Upper lobe of left lung (tissue), 6 donors: ENCODE results near the gene TEX22. TPM values are rescaled to one million over a fixed set of nuclear protein-coding genes. Genes with fewer than 3 reads are reported as not detected.

ENCODE experiments used
- ATAC-seq, 2 donors: fragments of 200-7000 bp; cut with Tn5 transposase; one replicate each; pipeline ENCODE4 v1.9.1; 2022; ENCODE audit warnings: mild to moderate bottlenecking in 2 of 2, moderate library complexity in 2 of 2; ENCODE audit not compliant: low FRiP score in 2 of 2
- DNase-seq, 2 donors: peaks; one replicate each; pipeline ENCODE4 v3.0.0-alpha.2; 2019 to 2020
- H3K27ac ChIP-seq, 4 donors: fragments of 200-600 bp; sonication (generic); one replicate each; pipeline ENCODE4 v1.5.1; 2016 to 2019
- H3K27me3 ChIP-seq, 4 donors: fragments of 200-600 bp; sonication (generic); one replicate each; pipeline ENCODE4 v1.5.1; 2017 to 2019
- H3K36me3 ChIP-seq, 4 donors: fragments of 200-600 bp; sonication (generic); one replicate each; pipeline ENCODE4 v1.5.1; 2016 to 2019
- H3K4me1 ChIP-seq, 4 donors: fragments of 200-600 bp; sonication (generic); one replicate each; pipeline ENCODE4 v1.5.1; 2018 to 2019
- H3K4me3 ChIP-seq, 4 donors: fragments of 200-600 bp; sonication (generic); one replicate each; pipeline ENCODE4 v1.5.1; 2017 to 2019; ENCODE audit warnings: mild to moderate bottlenecking in 2 of 4, moderate library complexity in 1 of 4
- H3K9me3 ChIP-seq, 4 donors: fragments of 200-600 bp; sonication (generic); one replicate each; pipeline ENCODE4 v1.5.1; 2018 to 2019
- EP300 ChIP-seq, 4 donors: sonication (generic); formaldehyde crosslinking; IDR thresholded peaks; one replicate each; pipeline ENCODE4 v1.5.1; 2017; ENCODE audit warnings: antibody characterized with exemption in 4 of 4, control low read depth in 2 of 4
- POLR2A ChIP-seq, 4 donors: fragments of 450-650 bp; IDR thresholded peaks; one replicate each; pipeline ENCODE4 v1.5.1; 2016 to 2017; ENCODE audit warnings: antibody characterized with exemption in 4 of 4, mild to moderate bottlenecking in 2 of 4
- POLR2AphosphoS5 ChIP-seq, 2 donors: sonication (generic); formaldehyde crosslinking; IDR thresholded peaks; one replicate each; pipeline ENCODE4 v1.5.1; 2017; ENCODE audit warnings: antibody characterized with exemption in 2 of 2
- WGBS, 2 donors: methylation state at CpG; one replicate each; pipeline ENCODE4 v1.1.5; 2017 to 2018; 5-methylcytosine and 5-hydroxymethylcytosine counted together
- total RNA-seq, 6 donors: library from RNA; depleted of rRNA in 4 of 6; stranded (reverse); fragments of >200 nt in 4 of 6; gene quantifications; one replicate each; pipeline versions ENCODE4 v1.1.0 to v1.2.1, GENCODE V29; 2016 to 2021
- TF ChIP-seq, protein P1 (sequence below), 6 experiments: fragments of 450-650 bp in 4 of 6; fragments of 200-600 bp in 2 of 6; sonication (generic) in 2 of 6; IDR thresholded peaks; one replicate each; pipeline ENCODE4 v1.5.1; 2016 to 2019; ENCODE audit warnings: antibody characterized with exemption in 6 of 6
- donor health status: DM: no; HTN: no; CAD: no; lungs with moderate emphysema.
- donor health status: DM: no; HTN: yes; CAD: no; lungs with severe emphysema.

TEX22 gene
- total RNA-seq, 6 donors from 2014 or later = 1.2 to 2.1 (median 1.9) TPM; not detected in 3

DNA sequence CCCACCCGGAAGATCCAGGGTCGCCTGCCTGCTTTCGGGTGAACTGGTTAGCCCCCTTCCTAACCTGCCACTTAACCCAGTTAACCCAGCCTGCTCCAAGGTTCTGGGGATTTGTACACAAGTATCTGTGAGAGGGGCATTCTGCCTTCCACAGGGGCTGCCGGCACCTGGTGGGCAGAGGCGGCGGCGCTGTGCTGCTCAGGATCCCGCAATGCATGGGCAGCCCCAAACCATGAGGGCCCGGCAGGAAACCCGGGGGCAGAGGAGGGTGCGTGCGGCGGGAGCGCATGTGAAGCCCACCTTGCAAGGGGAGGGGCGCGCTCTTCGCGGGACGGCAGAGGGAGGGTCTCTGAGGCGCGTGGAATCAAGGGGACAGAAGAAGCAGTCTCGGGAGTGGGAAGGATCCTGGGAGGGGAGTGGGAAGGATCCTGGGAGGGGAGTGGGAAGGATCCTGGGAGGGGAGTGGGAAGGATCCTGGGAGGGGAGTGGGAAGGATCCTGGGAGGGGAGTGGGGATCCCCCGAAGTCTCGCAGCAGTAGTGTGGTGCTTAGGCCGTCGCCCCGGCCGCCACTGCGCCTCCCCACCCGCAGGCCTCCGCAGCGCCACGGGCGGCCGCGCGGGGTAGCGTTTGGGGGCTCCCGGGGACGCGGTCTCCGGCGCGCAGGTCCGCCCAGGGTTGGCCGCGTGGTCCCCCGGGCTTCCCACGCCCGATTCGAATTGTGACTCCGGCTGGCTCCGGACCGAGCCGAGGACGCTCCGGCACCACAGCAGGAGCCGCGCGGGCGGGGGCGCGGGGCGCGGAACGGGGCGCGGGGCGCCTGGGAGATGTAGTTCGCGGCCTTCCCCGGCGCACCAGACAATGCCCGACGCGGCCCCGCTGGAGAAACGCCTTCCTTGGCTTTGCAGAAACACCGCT is 16.4 kb downstream of the TEX22 start:
- TF ChIP-seq EP300 (IDR thresholded peaks at IDR 0.05) (no peak), POLR2A (IDR thresholded peaks at IDR 0.05) (no peak), POLR2AphosphoS5 (IDR thresholded peaks at IDR 0.05) (no peak)
- TF ChIP-seq, protein P1, sequence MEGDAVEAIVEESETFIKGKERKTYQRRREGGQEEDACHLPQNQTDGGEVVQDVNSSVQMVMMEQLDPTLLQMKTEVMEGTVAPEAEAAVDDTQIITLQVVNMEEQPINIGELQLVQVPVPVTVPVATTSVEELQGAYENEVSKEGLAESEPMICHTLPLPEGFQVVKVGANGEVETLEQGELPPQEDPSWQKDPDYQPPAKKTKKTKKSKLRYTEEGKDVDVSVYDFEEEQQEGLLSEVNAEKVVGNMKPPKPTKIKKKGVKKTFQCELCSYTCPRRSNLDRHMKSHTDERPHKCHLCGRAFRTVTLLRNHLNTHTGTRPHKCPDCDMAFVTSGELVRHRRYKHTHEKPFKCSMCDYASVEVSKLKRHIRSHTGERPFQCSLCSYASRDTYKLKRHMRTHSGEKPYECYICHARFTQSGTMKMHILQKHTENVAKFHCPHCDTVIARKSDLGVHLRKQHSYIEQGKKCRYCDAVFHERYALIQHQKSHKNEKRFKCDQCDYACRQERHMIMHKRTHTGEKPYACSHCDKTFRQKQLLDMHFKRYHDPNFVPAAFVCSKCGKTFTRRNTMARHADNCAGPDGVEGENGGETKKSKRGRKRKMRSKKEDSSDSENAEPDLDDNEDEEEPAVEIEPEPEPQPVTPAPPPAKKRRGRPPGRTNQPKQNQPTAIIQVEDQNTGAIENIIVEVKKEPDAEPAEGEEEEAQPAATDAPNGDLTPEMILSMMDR (IDR thresholded peaks at IDR 0.05) = peak; percentile 88 to 95 (median 93)
- DNase-seq (peak; percentile 57 to 95), ATAC-seq (peak; percentile 71 to 91)
- no peaks in the 10 kb centered on the region for H3K9me3 ChIP-seq
- H3K4me3 ChIP-seq = peak overlapping the region; percentile 42 to 64 (median 60)
- peaks cover 25 to 38% (median 27%) of the 10 kb centered on the region in 4 donors for H3K4me1 ChIP-seq
- H3K27ac ChIP-seq = peak overlapping the region; percentile 1 to 82 (median 42)
- WGBS, 2 donors = 13 to 18% methylated on average over 30 to 53 of the region's 79 CpGs
- no peaks in the 10 kb centered on the region for H3K36me3 ChIP-seq
- H3K27me3 ChIP-seq = peaks cover 0 to 12% (median 7%) of the 10 kb centered on the region in 4 donors

DNA sequence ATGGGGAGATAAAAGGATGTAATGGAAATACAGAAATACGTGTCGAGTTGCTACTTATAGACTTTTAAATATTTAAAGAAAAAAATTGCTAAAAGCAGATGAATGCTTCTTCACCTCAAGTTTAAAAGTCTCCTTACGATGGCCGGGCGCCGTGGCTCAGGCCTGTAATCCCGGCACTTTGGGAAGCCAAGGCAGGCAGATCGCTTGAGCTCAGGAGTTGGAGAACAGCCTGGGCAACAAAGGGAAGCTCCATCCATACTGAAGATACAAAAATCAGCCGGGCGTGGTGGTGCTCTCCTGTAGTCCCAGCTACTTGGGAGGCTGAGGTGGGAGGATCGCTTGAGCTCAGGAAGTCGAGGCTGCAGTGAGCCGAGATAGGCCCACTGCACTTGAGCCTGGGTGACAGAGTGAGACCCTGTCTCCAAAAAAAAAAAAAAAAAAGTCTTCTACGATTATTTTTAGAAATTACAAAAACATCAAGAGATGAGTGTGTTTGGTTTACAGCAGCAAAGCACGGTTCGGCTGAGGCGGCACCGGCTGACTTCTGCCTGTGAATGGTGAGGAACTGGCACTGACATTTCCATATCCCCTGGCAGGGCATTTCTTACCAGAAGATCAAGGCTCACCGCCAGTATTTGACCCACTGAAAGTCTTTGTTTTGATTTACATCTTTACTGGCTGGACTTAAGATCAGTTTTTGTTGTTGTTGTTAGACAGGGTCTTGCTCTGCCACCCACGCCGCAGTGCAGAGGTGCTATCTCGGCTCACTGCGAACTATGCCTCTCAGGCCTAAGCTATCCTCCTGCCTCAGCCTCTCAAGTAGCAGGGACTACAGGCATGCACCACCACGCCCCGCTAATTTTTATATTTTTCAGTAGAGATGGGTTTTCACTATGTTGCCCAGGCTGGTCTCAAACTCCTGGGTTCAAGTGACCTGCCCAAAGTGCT is 17.4 kb downstream of the TEX22 start:
- H3K27me3 ChIP-seq = peaks cover 0 to 12% (median 5%) of the 10 kb centered on the region in 4 donors
- peaks cover 26 to 42% (median 29%) of the 10 kb centered on the region in 4 donors for H3K4me1 ChIP-seq
- ATAC-seq (no peak), DNase-seq (peak in 1 of 2 donors; percentile 65)
- peak overlapping the region in 1 of 4 donors; percentile 82 for H3K27ac ChIP-seq
- no peaks in the 10 kb centered on the region for H3K9me3 ChIP-seq
- H3K36me3 ChIP-seq = no peaks in the 10 kb centered on the region
- H3K4me3 ChIP-seq = peak overlapping the region in 3 of 4 donors; percentile 60 to 64 (median 61)
- 90 to 94% methylated on average over 25 of the region's 25 CpGs for WGBS, 2 donors
- TF ChIP-seq POLR2A (IDR thresholded peaks at IDR 0.05) (no peak), EP300 (IDR thresholded peaks at IDR 0.05) (no peak), POLR2AphosphoS5 (IDR thresholded peaks at IDR 0.05) (no peak)
- TF ChIP-seq, protein P1 (IDR thresholded peaks at IDR 0.05) = no peak

DNA sequence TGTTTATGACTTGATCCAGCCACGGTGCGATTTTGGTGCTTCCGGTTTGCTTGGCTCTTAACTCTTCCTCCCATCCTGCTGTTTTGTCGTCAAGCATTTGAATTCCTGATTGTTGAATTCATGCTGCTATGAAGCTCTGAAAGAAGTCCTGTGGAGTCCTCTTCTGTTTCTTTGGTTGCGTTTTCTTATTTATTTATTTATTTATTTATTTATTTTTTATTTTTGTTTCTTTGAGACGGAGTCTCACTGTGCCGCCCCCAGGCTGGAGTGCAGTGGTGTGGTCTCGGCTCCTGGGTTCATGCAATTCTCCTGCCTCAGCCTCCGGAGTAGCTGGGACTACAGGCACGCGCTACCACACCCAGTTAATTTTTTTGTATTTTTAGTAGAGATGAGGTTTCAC is 18.3 kb downstream of the TEX22 start:
- DNase-seq = no peak
- Histone ChIP-seq H3K27me3 (peaks cover 0 to 6% (median 3%) of the 10 kb centered on the region in 4 donors), H3K27ac (no peak overlapping the region), H3K4me3 (no peak overlapping the region), H3K9me3 (no peaks in the 10 kb centered on the region), H3K4me1 (peaks cover 26 to 42% (median 30%) of the 10 kb centered on the region in 4 donors), H3K36me3 (no peaks in the 10 kb centered on the region)
- TF ChIP-seq POLR2A (IDR thresholded peaks at IDR 0.05) = no peak
- no peak for TF ChIP-seq EP300 (IDR thresholded peaks at IDR 0.05)
- TF ChIP-seq, protein P1 (IDR thresholded peaks at IDR 0.05) = no peak
- TF ChIP-seq POLR2AphosphoS5 (IDR thresholded peaks at IDR 0.05) = no peak
- WGBS, 2 donors = 97% methylated on average over 11 of the region's 11 CpGs
- no peak for ATAC-seq

DNA sequence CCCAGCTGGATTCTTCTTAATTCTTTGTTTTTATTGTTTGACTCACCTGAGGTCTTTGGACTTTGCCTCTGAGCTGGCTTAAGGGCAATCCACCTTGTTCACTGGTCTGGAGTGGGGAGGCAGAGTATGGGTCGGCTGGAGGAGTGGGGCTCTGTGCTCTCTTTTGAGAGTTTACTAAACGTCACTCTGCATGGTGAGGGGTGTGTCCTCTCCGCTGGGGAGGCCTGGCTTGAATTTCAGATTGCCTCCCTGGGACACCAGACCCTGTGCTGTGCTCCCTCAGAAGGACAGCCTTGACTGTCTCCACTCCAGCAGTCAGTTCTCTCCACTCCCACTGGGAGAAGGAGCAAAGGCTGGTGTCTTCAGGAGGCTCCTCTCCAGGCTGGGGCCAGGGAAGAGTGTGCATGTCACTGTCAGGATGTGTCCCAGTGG is 19.4 kb downstream of the TEX22 start:
- H3K36me3 ChIP-seq = no peaks in the 10 kb centered on the region
- H3K4me1 ChIP-seq = peaks cover 28 to 50% (median 33%) of the 10 kb centered on the region in 4 donors
- no peak overlapping the region for H3K27ac ChIP-seq
- no peak for DNase-seq
- 90 to 92% methylated on average over 3 of the region's 3 CpGs for WGBS, 2 donors
- no peak overlapping the region for H3K4me3 ChIP-seq
- no peaks in the 10 kb centered on the region for H3K27me3 ChIP-seq
- no peak for ATAC-seq
- no peaks in the 10 kb centered on the region for H3K9me3 ChIP-seq
- TF ChIP-seq EP300 (IDR thresholded peaks at IDR 0.05) (no peak), POLR2A (IDR thresholded peaks at IDR 0.05) (no peak), POLR2AphosphoS5 (IDR thresholded peaks at IDR 0.05) (no peak)
- TF ChIP-seq, protein P1 (IDR thresholded peaks at IDR 0.05) = no peak
